ENCODE results near the gene DRC7.
"Not testable (repeated sequence)": the region's sequence is repeated elsewhere in the genome, so short reads cannot be mapped to it uniquely, and the experiment has no call there.

DRC7 gene

GRCh38 chr16:57769541-57770145, 75.0 kb downstream of the DRC7 start:
- no peak for DNase-seq

GRCh38 chr16:57770361-57770760, 75.8 kb downstream of the DRC7 start:
- DNase-seq = no peak

GRCh38 chr16:57771141-57771785, 76.7 kb downstream of the DRC7 start:
- no peak for DNase-seq

GRCh38 chr16:57773019-57773418, 78.4 kb downstream of the DRC7 start:
- DNase-seq = no peak

- DNase-seq = no peak
Measured at GRCh38 chr16:57773655-57774295, 79.2 kb downstream of the DRC7 start.

- DNase-seq = no peak
Measured at GRCh38 chr16:57774705-57775285, 80.2 kb downstream of the DRC7 start.

GRCh38 chr16:57775661-57776469, 81.3 kb downstream of the DRC7 start:
- no peak for DNase-seq

- no peak for DNase-seq
Measured at GRCh38 chr16:57778658-57779057, 84.1 kb downstream of the DRC7 start.

GRCh38 chr16:57779836-57780235, 85.2 kb downstream of the DRC7 start:
- not testable (repeated sequence) for DNase-seq

- DNase-seq = no peak
Measured at GRCh38 chr16:57781349-57781740, 86.7 kb downstream of the DRC7 start.

Data from stimulated activated CD4-positive, alpha-beta T cell treated with anti-CD3 and anti-CD28 coated beads, Interleukin-4, amount 100 ng/mL, for 24 hours (primary cell).